ENCODE results near the gene STAT5A. TPM values are rescaled to one million over a fixed set of nuclear protein-coding genes. Genes with fewer than 3 reads are reported as not detected.

The STAT5A gene
- total and polyA plus RNA-seq, 9 of the 15 experiments (the other 6 are each of a cell fraction or from before 2014, with no cell fraction given), result 79.9 to 415 (median 196) TPM

GRCh38 chr17:42286411-42287221 is 1.7 kb upstream of the STAT5A start (continued):
- TF ChIP-seq ZNF512 (tag; IDR thresholded peaks at IDR 0.05) (no peak), SMARCA4 (IDR thresholded peaks at IDR 0.05) (no peak), MGA (IDR thresholded peaks at IDR 0.05) (no peak), POLR2G (IDR thresholded peaks at IDR 0.05; ENCODE audit: low read depth, low read length) (peak; percentile 53; the same call in 1 of the 2 replicates), MEIS2 (IDR thresholded peaks at IDR 0.05; ENCODE audit: partially characterized antibody) (no peak), BRF2 (IDR thresholded peaks at IDR 0.05; ENCODE audit: borderline replicate concordance, insufficient read depth, insufficient read length) (no peak), ZNF212 (CRISPR knock-in tag; IDR thresholded peaks at IDR 0.05) (no peak), XRCC3 (IDR thresholded peaks at IDR 0.05) (no peak), NKRF (IDR thresholded peaks at IDR 0.05; ENCODE audit: borderline replicate concordance) (0 out of 2 replicates have a peak, but pooled peaks have one; percentile 26)

Data from K562 (cell line).